ENCODE data around the gene CLEC3B. TPM values are rescaled to one million over a fixed set of nuclear protein-coding genes. Genes with fewer than 3 reads are reported as not detected.

CLEC3B gene
- total and polyA plus RNA-seq, 10 of the 15 experiments (the other 5 are each of a cell fraction or from before 2014, with no cell fraction given): 0.23 TPM; not detected in 9

DNA sequence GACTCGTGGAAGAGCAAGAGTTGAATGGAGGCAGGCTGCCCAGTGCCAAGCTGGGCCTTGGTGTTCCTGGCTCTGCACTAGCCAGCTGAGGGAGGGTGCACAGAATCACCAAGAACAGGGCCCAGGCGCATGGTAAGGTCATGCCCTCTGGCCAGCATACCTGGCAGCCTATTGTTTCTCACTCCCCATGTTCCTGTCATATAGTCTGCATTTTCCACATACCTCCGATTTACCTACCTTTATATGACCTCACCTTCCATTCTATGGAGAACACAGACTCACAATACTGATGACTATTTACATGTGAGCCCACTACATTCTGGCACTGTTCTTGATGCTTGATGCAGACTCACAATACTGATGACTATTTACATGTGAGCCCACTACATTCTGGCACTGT is 5.4 kb downstream of the CLEC3B start:
- Histone ChIP-seq H3K9me3 (replicated peaks; ENCODE audit: control insufficient read depth, insufficient read depth, low read length) (no peaks in the 10 kb centered on the region), H3K4me2 (ENCODE audit: control insufficient read depth, insufficient read depth) (no peak overlapping the region), H3K79me2 (ENCODE audit: control insufficient read depth, insufficient read depth, low read length) (no peaks in the 10 kb centered on the region), H3K9ac (ENCODE audit: control insufficient read depth, insufficient read depth, low read length) (no peak overlapping the region), H3K4me1 (ENCODE audit: control insufficient read depth, insufficient read depth, low read length) (peaks cover 9% of the 10 kb centered on the region), H3K27me3 (replicated peaks in 1 of 2; ENCODE audit: control insufficient read depth in 2 of 2, insufficient read depth in 2 of 2, low read length in 1 of 2) (no peaks in the 10 kb centered on the region; a peak in 1 of 4 replicates), H4K20me1 (ENCODE audit: control insufficient read depth, insufficient read depth) (no peaks in the 10 kb centered on the region), H2AFZ (ENCODE audit: control insufficient read depth, low read depth, low read length) (no peak overlapping the region), H3K27ac (ENCODE audit: control insufficient read depth, insufficient read depth) (no peak overlapping the region), H3K36me3 (ENCODE audit: control insufficient read depth in 2 of 2, insufficient read depth in 2 of 2, low read length in 1 of 2) (no peaks in the 10 kb centered on the region; a peak in 1 of 4 replicates), H3K4me3 (no peak overlapping the region)
- WGBS (ENCODE audit: insufficient coverage, insufficient replicate concordance, low lambda C conversion rate, missing lambda C conversion rate): 19% methylated on average over 3 of the region's 3 CpGs
- intact Hi-C loops (cut with micrococcal nuclease; ENCODE audit: unreplicated experiment): no loop called here
- POLR2A ChIA-PET: no interaction called here
- FAIRE-seq (no peak), ATAC-seq (no peak), DNase-seq (ENCODE audit: low read depth, low spot score) (no peak)
- SMC1A ChIA-PET (ENCODE audit: uncharacterized antibody, unreplicated experiment): interaction anchor here (0.6 to 1.5 kb wide), 3 partner anchors 8 to 50 kb away, joined by 3 to 5 read pairs (median 3); no protein-coding TSS in a partner anchor
- no TSS peak for BruUV-seq (replicated peaks)
- in situ Hi-C loops (cut with MboI): no loop called here
- RAD21 ChIA-PET (ENCODE audit: unreplicated experiment): no interaction called here
- no peak for TF ChIP-seq PML (IDR thresholded peaks at IDR 0.05; ENCODE audit: low read length)
- no peak for TF ChIP-seq BCL11A (IDR thresholded peaks at IDR 0.05; ENCODE audit: low read depth, low read length)
- no peak for TF ChIP-seq BRCA1 (IDR thresholded peaks at IDR 0.05; ENCODE audit: low read depth, low read length)
- no peak for TF ChIP-seq ZNF217 (IDR thresholded peaks at IDR 0.05)
- CTCF ChIA-PET: interaction anchor here (0.8 to 1.3 kb wide), 5 partner anchors 9 to 175 kb away, joined by 3 to 5 read pairs (median 4); no protein-coding TSS in a partner anchor

DNA sequence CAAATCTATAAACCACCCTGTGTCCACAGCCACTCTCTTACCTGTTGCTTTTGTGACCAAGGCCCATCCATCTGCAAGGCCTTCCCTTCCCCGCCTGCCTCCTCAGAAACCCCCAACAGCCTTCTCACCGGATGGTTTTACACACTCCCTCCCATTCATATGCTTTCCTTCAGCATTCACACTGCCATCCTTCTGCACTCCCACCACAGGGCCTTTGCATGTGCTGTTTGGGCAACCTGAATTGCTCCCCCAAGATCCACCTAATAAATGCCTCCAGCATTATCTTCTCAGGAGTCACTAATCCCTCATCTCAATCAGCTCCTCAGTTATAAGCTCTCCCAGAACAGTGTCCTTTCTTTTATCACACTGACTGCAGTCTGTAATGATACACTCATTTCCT is 6.0 kb downstream of the CLEC3B start:
- DNase-seq (ENCODE audit: low read depth, low spot score): no peak
- ChIA-PET SMC1A (ENCODE audit: uncharacterized antibody, unreplicated experiment) (interaction anchor here (1.5 kb wide), 1 partner anchor 50 kb away, joined by 3 read pairs; no protein-coding TSS in a partner anchor), RAD21 (ENCODE audit: unreplicated experiment) (interaction anchor here (1.2 kb wide), 1 partner anchor 629 kb away, joined by 3 read pairs; no protein-coding TSS in a partner anchor), POLR2A (no interaction called here), CTCF (interaction anchor here (1.1 to 1.2 kb wide), 3 partner anchors 8 to 175 kb away, joined by 3 to 5 read pairs (median 4); no protein-coding TSS in a partner anchor)
- Histone ChIP-seq H3K9me3 (replicated peaks; ENCODE audit: control insufficient read depth, insufficient read depth, low read length) (no peaks in the 10 kb centered on the region), H4K20me1 (ENCODE audit: control insufficient read depth, insufficient read depth) (no peaks in the 10 kb centered on the region), H3K79me2 (ENCODE audit: control insufficient read depth, insufficient read depth, low read length) (no peaks in the 10 kb centered on the region), H3K4me3 (no peak overlapping the region), H2AFZ (ENCODE audit: control insufficient read depth, low read depth, low read length) (no peak overlapping the region), H3K9ac (ENCODE audit: control insufficient read depth, insufficient read depth, low read length) (no peak overlapping the region), H3K4me2 (ENCODE audit: control insufficient read depth, insufficient read depth) (no peak overlapping the region), H3K27me3 (replicated peaks in 1 of 2; ENCODE audit: control insufficient read depth in 2 of 2, insufficient read depth in 2 of 2, low read length in 1 of 2) (no peaks in the 10 kb centered on the region; a peak in 2 of 4 replicates), H3K27ac (ENCODE audit: control insufficient read depth, insufficient read depth) (no peak overlapping the region), H3K4me1 (ENCODE audit: control insufficient read depth, insufficient read depth, low read length) (peaks cover 9% of the 10 kb centered on the region), H3K36me3 (ENCODE audit: control insufficient read depth in 2 of 2, insufficient read depth in 2 of 2, low read length in 1 of 2) (no peaks in the 10 kb centered on the region; a peak in 1 of 4 replicates)
- no peak for FAIRE-seq
- no peak for ATAC-seq
- in situ Hi-C loops (cut with MboI) (no loop called here), intact Hi-C loops (cut with micrococcal nuclease; ENCODE audit: unreplicated experiment) (no loop called here)
- 67% methylated on average over 2 of the region's 2 CpGs for WGBS (ENCODE audit: insufficient coverage, insufficient replicate concordance, low lambda C conversion rate, missing lambda C conversion rate)
- BruUV-seq (replicated peaks): no TSS peak
- TF ChIP-seq ASH2L (IDR thresholded peaks at IDR 0.05; ENCODE audit: borderline replicate concordance, low read depth) (no peak), CHD1 (IDR thresholded peaks at IDR 0.05; ENCODE audit: low read depth, low read length) (no peak), PAX8 (IDR thresholded peaks at IDR 0.05) (no peak), MEF2B (IDR thresholded peaks at IDR 0.05; ENCODE audit: partially characterized antibody, poor library complexity, severe bottlenecking) (no peak), NR2F1 (conservative IDR thresholded peaks at IDR 0.05) (no peak), NR2C1 (IDR thresholded peaks at IDR 0.05) (no peak), RB1 (IDR thresholded peaks at IDR 0.05; ENCODE audit: borderline replicate concordance) (no peak), POLR2AphosphoS2 (IDR thresholded peaks at IDR 0.05; ENCODE audit: low read depth, low read length) (no peak), NRF1 (conservative IDR thresholded peaks at IDR 0.05; ENCODE audit: low read depth, low read length) (no peak)
- TF ChIP-seq, protein P1, sequence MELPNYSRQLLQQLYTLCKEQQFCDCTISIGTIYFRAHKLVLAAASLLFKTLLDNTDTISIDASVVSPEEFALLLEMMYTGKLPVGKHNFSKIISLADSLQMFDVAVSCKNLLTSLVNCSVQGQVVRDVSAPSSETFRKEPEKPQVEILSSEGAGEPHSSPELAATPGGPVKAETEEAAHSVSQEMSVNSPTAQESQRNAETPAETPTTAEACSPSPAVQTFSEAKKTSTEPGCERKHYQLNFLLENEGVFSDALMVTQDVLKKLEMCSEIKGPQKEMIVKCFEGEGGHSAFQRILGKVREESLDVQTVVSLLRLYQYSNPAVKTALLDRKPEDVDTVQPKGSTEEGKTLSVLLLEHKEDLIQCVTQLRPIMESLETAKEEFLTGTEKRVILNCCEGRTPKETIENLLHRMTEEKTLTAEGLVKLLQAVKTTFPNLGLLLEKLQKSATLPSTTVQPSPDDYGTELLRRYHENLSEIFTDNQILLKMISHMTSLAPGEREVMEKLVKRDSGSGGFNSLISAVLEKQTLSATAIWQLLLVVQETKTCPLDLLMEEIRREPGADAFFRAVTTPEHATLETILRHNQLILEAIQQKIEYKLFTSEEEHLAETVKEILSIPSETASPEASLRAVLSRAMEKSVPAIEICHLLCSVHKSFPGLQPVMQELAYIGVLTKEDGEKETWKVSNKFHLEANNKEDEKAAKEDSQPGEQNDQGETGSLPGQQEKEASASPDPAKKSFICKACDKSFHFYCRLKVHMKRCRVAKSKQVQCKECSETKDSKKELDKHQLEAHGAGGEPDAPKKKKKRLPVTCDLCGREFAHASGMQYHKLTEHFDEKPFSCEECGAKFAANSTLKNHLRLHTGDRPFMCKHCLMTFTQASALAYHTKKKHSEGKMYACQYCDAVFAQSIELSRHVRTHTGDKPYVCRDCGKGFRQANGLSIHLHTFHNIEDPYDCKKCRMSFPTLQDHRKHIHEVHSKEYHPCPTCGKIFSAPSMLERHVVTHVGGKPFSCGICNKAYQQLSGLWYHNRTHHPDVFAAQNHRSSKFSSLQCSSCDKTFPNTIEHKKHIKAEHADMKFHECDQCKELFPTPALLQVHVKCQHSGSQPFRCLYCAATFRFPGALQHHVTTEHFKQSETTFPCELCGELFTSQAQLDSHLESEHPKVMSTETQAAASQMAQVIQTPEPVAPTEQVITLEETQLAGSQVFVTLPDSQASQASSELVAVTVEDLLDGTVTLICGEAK (IDR thresholded peaks at IDR 0.05; ENCODE audit: borderline replicate concordance): no peak
